AG04449 (cell line): Measurements from ENCODE around the gene WDR33.

Experiments
- CTCF ChIA-PET: fragments of 350-600 bp; formaldehyde crosslinking; extraction: SDS; loops from one replicate; lab custom pipeline; 2021; ENCODE audit warnings: antibody characterized with exemption; lab: Yijun Ruan, JAX
- POLR2A ChIA-PET: fragments of 400-600, 350-600 bp; formaldehyde crosslinking; extraction: SDS; loops from one replicate; lab custom pipeline; 2020; ENCODE audit warnings: antibody characterized with exemption, inconsistent platforms; lab: Yijun Ruan, JAX
- DNase-seq: peaks from one replicate; pipeline ENCODE4 v3.0.0-alpha.2; 2010; ENCODE audit warnings: low read depth, low spot score
- H3K4me3 ChIP-seq: 2 replicates; pipeline ENCODE4 v1.5.1; 2011; ENCODE audit warnings: low read depth, mild to moderate bottlenecking, control low read depth, low read length
- TF ChIP-seq, protein P1 (sequence below): IDR thresholded peaks from one replicate; pipeline ENCODE4 v1.5.1; 2011; ENCODE audit warnings: mild to moderate bottlenecking, moderate library complexity, low read length, control low read depth, inconsistent platforms; ENCODE audit not compliant: insufficient read depth; ENCODE audit errors: missing control alignments

The WDR33 gene

DNA sequence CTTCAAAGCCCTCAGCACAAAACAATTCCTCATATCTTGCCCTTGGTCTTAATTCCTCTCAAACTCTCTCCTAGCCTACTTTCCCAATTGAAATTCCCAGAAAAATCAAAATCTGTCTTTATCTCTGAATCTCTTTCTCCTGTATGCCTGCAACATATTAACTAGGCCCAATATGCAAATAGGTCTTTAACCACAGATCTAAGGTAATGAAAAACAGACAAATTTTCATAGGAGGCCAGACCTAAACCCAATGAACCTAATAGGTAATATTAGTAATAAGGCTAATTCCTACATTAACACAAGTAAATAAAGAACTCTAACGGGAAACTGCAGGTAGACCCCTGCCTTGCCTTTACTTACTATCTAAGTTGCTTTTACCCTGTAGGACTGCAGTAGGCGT is 41.4 kb downstream of the WDR33 start:
- H3K4me3 ChIP-seq = no peak overlapping the region
- TF ChIP-seq, protein P1, sequence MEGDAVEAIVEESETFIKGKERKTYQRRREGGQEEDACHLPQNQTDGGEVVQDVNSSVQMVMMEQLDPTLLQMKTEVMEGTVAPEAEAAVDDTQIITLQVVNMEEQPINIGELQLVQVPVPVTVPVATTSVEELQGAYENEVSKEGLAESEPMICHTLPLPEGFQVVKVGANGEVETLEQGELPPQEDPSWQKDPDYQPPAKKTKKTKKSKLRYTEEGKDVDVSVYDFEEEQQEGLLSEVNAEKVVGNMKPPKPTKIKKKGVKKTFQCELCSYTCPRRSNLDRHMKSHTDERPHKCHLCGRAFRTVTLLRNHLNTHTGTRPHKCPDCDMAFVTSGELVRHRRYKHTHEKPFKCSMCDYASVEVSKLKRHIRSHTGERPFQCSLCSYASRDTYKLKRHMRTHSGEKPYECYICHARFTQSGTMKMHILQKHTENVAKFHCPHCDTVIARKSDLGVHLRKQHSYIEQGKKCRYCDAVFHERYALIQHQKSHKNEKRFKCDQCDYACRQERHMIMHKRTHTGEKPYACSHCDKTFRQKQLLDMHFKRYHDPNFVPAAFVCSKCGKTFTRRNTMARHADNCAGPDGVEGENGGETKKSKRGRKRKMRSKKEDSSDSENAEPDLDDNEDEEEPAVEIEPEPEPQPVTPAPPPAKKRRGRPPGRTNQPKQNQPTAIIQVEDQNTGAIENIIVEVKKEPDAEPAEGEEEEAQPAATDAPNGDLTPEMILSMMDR = no peak
- CTCF ChIA-PET = interaction anchor here (1.9 kb wide), 1 partner anchor 12 kb away, joined by 5 read pairs; no protein-coding TSS in a partner anchor
- DNase-seq = no peak
- POLR2A ChIA-PET = no interaction called here

DNA sequence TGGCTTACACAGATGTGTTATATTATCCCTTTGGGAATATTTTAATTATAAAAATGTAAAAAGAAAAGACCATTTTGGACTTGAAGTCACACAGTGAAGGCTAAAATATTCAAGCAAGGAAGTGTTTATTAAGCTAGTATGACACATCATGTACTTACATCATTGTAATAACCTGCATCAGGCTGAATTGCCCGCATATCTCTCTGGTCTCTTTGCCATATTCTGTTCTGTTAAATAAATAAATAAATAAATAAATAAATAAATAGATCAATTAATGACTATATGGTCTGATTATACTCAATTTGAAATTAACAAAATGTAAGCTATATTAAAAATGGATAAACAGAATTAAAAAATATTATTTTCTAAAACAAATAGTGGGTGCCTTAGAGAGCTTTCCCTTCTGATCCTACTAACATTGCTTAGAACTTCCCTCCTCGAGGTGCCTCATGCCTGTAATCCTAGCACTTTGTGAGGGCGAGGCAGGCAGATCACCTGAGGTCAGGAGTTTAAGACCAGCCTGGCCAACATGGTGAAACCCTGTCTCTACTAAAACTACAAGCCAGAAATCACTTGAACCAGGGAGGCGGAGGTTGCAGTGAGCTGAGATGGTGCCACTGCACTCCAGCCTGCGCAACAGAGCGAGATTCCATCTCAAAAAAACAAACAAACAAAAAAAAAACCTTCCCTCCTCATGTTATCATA is 42.0 kb downstream of the WDR33 start:
- no peak for DNase-seq
- TF ChIP-seq, protein P1 = no peak
- CTCF ChIA-PET = interaction anchor here (1.0 to 1.9 kb wide), 2 partner anchors 11 to 72 kb away, joined by 3 to 5 read pairs; no protein-coding TSS in a partner anchor
- POLR2A ChIA-PET = no interaction called here
- H3K4me3 ChIP-seq = no peak overlapping the region

GRCh38 chr2:127763776-127764175 is 47.2 kb downstream of the WDR33 start:
- ChIA-PET POLR2A (interaction anchor here (0.6 to 1.2 kb wide), 2 partner anchors 12 to 51 kb away, joined by 3 to 5 read pairs; no protein-coding TSS in a partner anchor), CTCF (interaction anchor here (1.2 kb wide), 1 partner anchor 11 kb away, joined by 3 read pairs; no protein-coding TSS in a partner anchor)
- H3K4me3 ChIP-seq = no peak overlapping the region
- DNase-seq = peak; percentile 72
- TF ChIP-seq, protein P1 = no peak

DNA sequence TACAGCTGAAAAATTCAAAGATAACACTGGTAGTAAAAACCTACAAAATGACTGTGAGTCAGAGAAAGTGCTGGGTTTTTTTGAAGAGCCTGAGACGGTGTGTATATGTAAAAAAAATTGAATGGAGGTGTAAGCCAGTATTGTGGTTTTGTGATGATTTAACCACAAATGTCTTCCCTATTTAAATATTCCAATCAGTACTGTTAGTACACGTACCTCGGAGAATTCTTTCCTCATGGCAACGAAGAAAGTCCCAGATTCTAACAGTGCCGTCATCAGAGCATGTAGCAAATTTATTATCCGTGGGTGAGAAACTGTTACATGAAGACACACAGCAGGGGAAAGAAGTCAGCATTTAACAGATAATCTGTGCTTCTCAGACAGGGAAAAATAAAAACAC is 48.1 kb downstream of the WDR33 start:
- ChIA-PET CTCF (interaction anchor here (1.2 kb wide), 1 partner anchor 10 kb away, joined by 3 read pairs; no protein-coding TSS in a partner anchor), POLR2A (no interaction called here)
- H3K4me3 ChIP-seq = no peak overlapping the region
- DNase-seq = peak; percentile 50
- TF ChIP-seq, protein P1 = no peak

DNA sequence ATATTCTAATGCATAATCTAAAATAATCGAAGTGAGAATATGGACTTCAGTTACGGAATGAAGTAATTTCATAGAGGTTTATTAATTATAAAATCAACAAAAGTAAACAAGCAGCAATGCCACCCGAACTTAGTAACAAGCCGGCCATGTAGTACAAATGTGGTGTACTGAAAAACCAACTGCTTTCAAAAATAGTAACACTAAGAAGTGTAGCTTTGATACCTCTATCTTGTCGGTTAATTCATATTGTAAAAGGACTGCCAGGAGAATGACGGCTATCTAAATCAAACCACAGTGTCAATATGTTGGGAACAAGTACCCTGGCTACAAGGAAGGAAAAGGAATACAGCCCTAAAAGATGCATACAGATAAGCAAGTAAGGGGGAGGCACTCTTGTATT is 48.5 kb downstream of the WDR33 start:
- ChIA-PET CTCF (interaction anchor here (1.2 kb wide), 1 partner anchor 10 kb away, joined by 3 read pairs; no protein-coding TSS in a partner anchor), POLR2A (no interaction called here)
- TF ChIP-seq, protein P1 = no peak
- no peak for DNase-seq
- H3K4me3 ChIP-seq = no peak overlapping the region

DNA sequence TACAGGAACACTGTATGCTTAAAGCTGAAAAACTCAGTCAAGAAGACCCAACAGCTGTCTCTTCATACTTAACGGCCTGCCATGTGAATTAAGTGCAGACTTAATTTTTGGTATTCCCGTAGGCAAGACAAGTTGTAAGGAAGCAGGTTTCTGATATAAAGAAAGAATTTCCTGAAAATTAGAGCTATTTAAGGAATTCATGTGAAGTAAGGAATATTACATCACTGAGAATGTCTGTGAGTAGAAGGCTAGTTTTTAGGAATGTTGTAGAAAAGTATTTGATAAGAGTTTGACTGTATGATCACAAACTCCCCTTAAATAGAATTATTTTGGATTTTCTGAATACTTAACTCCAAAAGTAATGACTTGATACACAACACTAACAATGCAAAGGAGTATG is 51.0 kb downstream of the WDR33 start:
- POLR2A ChIA-PET = interaction anchor here (0.7 kb wide), 1 partner anchor 359 kb away, joined by 3 read pairs; no protein-coding TSS in a partner anchor
- CTCF ChIA-PET = interaction anchor here (1.5 kb wide), 1 partner anchor 12 kb away, joined by 4 read pairs; no protein-coding TSS in a partner anchor
- TF ChIP-seq, protein P1 = no peak
- no peak for DNase-seq
- no peak overlapping the region for H3K4me3 ChIP-seq
